Aorta (tissue), 5 donors: ENCODE measurements around the gene ZDHHC4. TPM values are rescaled to one million over a fixed set of nuclear protein-coding genes. Genes with fewer than 3 reads are reported as not detected.

Source experiments
- ATAC-seq: fragments of 200-7000 bp; cut with Tn5 transposase; one replicate; pipeline ENCODE4 v1.9.1; 2022; ENCODE audit warnings: moderate library complexity; ENCODE audit not compliant: low FRiP score
- DNase-seq, 2 donors: peaks; one replicate each; pipeline ENCODE4 v3.0.0-alpha.2; 2020
- H3K27ac ChIP-seq, 2 donors: one replicate each; pipeline ENCODE4 v1.5.1; 2013; ENCODE audit warnings: low read length in 2 of 2, mild to moderate bottlenecking in 2 of 2, moderate library complexity in 2 of 2, control low read depth in 1 of 2, inconsistent platforms in 1 of 2, low read depth in 1 of 2
- H3K27me3 ChIP-seq, 2 donors: one replicate each; pipeline ENCODE4 v1.6.1; 2013; ENCODE audit warnings: control low read depth in 1 of 2, low read length in 1 of 2, mild to moderate bottlenecking in 1 of 2, moderate library complexity in 1 of 2; ENCODE audit not compliant: insufficient read depth in 2 of 2, control insufficient read depth in 1 of 2
- H3K36me3 ChIP-seq, 2 donors: one replicate each; pipeline ENCODE4 v1.6.1; 2013; ENCODE audit warnings: control low read depth in 1 of 2, low read length in 1 of 2, mild to moderate bottlenecking in 1 of 2; ENCODE audit not compliant: insufficient read depth in 2 of 2, control insufficient read depth in 1 of 2
- H3K4me1 ChIP-seq, 2 donors: one replicate each; pipeline ENCODE4 v1.6.1; 2013; ENCODE audit warnings: low read length in 2 of 2, control low read depth in 1 of 2, mild to moderate bottlenecking in 1 of 2, moderate library complexity in 1 of 2; ENCODE audit not compliant: insufficient read depth in 2 of 2, control insufficient read depth in 1 of 2
- H3K4me3 ChIP-seq, 2 donors: one replicate each; pipeline ENCODE4 v1.5.1; 2013; ENCODE audit warnings: low read length in 2 of 2, control low read depth in 1 of 2, mild to moderate bottlenecking in 1 of 2
- H3K9me3 ChIP-seq: one replicate; pipeline ENCODE4 v1.6.1; 2013; ENCODE audit warnings: mild to moderate bottlenecking, low read length; ENCODE audit not compliant: control insufficient read depth
- WGBS, 2 donors: extraction: QIAGEN DNeasy Blood & Tissue Kit; methylation state at CpG; one replicate each; pipeline ENCODE4 v1.1.7; 2013; 5-methylcytosine and 5-hydroxymethylcytosine counted together
- intact Hi-C, 2 donors: fragments of 100-400 bp; cut with DNase I; formaldehyde crosslinking; loops; one replicate each; pipeline versions ENCODE4 v1.14.2 to v1.15.0; 2022
- polyA plus RNA-seq, 2 donors: library from polyadenylated mRNA; stranded (reverse); fragments of 200-250 nt; gene quantifications; one replicate each; pipeline ENCODE4 v1.2.3, GENCODE V29; 2013
- total RNA-seq, 2 donors: library from RNA; stranded (reverse); fragmentation: NEBNext Ultra II Directional; extraction: Animal tissue kit (Norgen Biotek cat#: 25700); gene quantifications; one replicate each; pipeline ENCODE4 v1.2.1, GENCODE V29; 2021
- donor health status: healthy with polysubstance abuse.
- donor health status: Bipolar disorder and iron deficiency.
- donor health status: DM: no; HTN: no; CAD: no.
- donor health status: DM: no; HTN: no; CAD: no.
- donor health status: DM: yes; HTN: yes; CAD: no.

ZDHHC4 gene
- total and polyA plus RNA-seq, 4 donors, result 33.8 to 49.8 (median 42.5) TPM

- 42 to 46% methylated on average over 21 to 22 of the region's 22 CpGs for WGBS, 2 donors
- Histone ChIP-seq H3K4me1 (no peaks in the 10 kb centered on the region), H3K27me3 (no peaks in the 10 kb centered on the region), H3K27ac (peak overlapping the region in 1 of 2 donors; percentile 44), H3K4me3 (peak overlapping the region in 1 of 2 donors; percentile 94), H3K9me3 (no peaks in the 10 kb centered on the region), H3K36me3 (peaks cover 0 to 4% of the 10 kb centered on the region in 2 donors)
- intact Hi-C loops, result no loop called here
- DNase-seq (no peak), ATAC-seq (peak; percentile 11)
Measured at GRCh38 chr7:6589151-6589828, 12.0 kb downstream of the ZDHHC4 start.

GRCh38 chr7:6589829-6590644, 12.8 kb downstream of the ZDHHC4 start, which contains the start of gene INTS15:
Gene INTS15 (plus strand): TSS chr7:6590021. CDS start chr7:6590284, 263 bp downstream.
- no peaks in the 10 kb centered on the region for H3K36me3 ChIP-seq
- H3K27ac ChIP-seq, result peak within 1 kb of the TSS; percentile 12 to 44
- 0% methylated on average over 87 to 107 of the region's 107 CpGs for WGBS, 2 donors
- H3K4me3 ChIP-seq, result peak within 1 kb of the TSS; percentile 43 to 94
- no peaks in the 10 kb centered on the region for H3K9me3 ChIP-seq
- intact Hi-C loops, result no loop called here
- H3K4me1 ChIP-seq, result no peaks in the 10 kb centered on the region
- ATAC-seq, result peak; percentile 95
- no peaks in the 10 kb centered on the region for H3K27me3 ChIP-seq
- DNase-seq, result peak; percentile 80 to 93

GRCh38 chr7:6590645-6591110, 13.4 kb downstream of the ZDHHC4 start:
- Histone ChIP-seq H3K27ac (peak overlapping the region; percentile 11 to 12), H3K36me3 (peaks cover 0 to 1% of the 10 kb centered on the region in 2 donors), H3K4me3 (peak overlapping the region; percentile 43 to 94), H3K4me1 (no peaks in the 10 kb centered on the region), H3K9me3 (no peaks in the 10 kb centered on the region), H3K27me3 (no peaks in the 10 kb centered on the region)
- intact Hi-C loops, result no loop called here
- WGBS, 2 donors, result 6 to 9% methylated on average over 10 of the region's 10 CpGs
- no peak for ATAC-seq
- DNase-seq, result no peak

- intact Hi-C loops, result no loop called here
- no peaks in the 10 kb centered on the region for H3K4me1 ChIP-seq
- no peaks in the 10 kb centered on the region for H3K27me3 ChIP-seq
- no peak overlapping the region for H3K27ac ChIP-seq
- DNase-seq (no peak), ATAC-seq (no peak)
- H3K9me3 ChIP-seq, result no peaks in the 10 kb centered on the region
- peaks cover 0 to 10% of the 10 kb centered on the region in 2 donors for H3K36me3 ChIP-seq
- WGBS, 2 donors, result 92 to 93% methylated on average over 15 of the region's 15 CpGs
- H3K4me3 ChIP-seq, result no peak overlapping the region
Measured at GRCh38 chr7:6600093-6600492, 22.8 kb downstream of the ZDHHC4 start.

GRCh38 chr7:6604458-6604857, 27.2 kb downstream of the ZDHHC4 start:
- H3K36me3 ChIP-seq, result no peaks in the 10 kb centered on the region

GRCh38 chr7:6606866-6607583, 29.8 kb downstream of the ZDHHC4 start:
- intact Hi-C loops, result no loop called here
- H3K36me3 ChIP-seq, result no peaks in the 10 kb centered on the region
- DNase-seq (no peak), ATAC-seq (no peak)
- no peak overlapping the region for H3K4me3 ChIP-seq
- no peak overlapping the region for H3K27ac ChIP-seq
- H3K4me1 ChIP-seq, result no peaks in the 10 kb centered on the region
- no peaks in the 10 kb centered on the region for H3K27me3 ChIP-seq
- WGBS, 2 donors, result 90 to 92% methylated on average over 36 of the region's 36 CpGs
- H3K9me3 ChIP-seq, result no peaks in the 10 kb centered on the region

More at GRCh38 chr7:6604458-6604857, 27.2 kb downstream of the ZDHHC4 start:
- Histone ChIP-seq H3K4me1 (no peaks in the 10 kb centered on the region), H3K9me3 (no peaks in the 10 kb centered on the region), H3K27me3 (no peaks in the 10 kb centered on the region), H3K27ac (no peak overlapping the region), H3K4me3 (no peak overlapping the region)
- ATAC-seq, result no peak
- 81 to 89% methylated on average over 10 of the region's 10 CpGs for WGBS, 2 donors
- no peak for DNase-seq
- intact Hi-C loops, result no loop called here

GRCh38 chr7:6607651-6608051, 30.4 kb downstream of the ZDHHC4 start:
- Histone ChIP-seq H3K36me3 (no peaks in the 10 kb centered on the region), H3K9me3 (no peaks in the 10 kb centered on the region), H3K27me3 (no peaks in the 10 kb centered on the region), H3K27ac (no peak overlapping the region), H3K4me1 (no peaks in the 10 kb centered on the region), H3K4me3 (no peak overlapping the region)
- peak; percentile 20 for ATAC-seq
- DNase-seq, result no peak
- WGBS, 2 donors, result 92% methylated on average over 37 to 38 of the region's 38 CpGs
- intact Hi-C loops, result no loop called here

GRCh38 chr7:6608081-6608480, 30.8 kb downstream of the ZDHHC4 start:
- 83 to 90% methylated on average over 26 to 27 of the region's 27 CpGs for WGBS, 2 donors
- intact Hi-C loops, result no loop called here
- no peak for ATAC-seq

More at GRCh38 chr7:6608081-6608480, 30.8 kb downstream of the ZDHHC4 start:
- H3K36me3 ChIP-seq, result no peaks in the 10 kb centered on the region
- no peak overlapping the region for H3K4me3 ChIP-seq
- H3K9me3 ChIP-seq, result no peaks in the 10 kb centered on the region
- H3K4me1 ChIP-seq, result no peaks in the 10 kb centered on the region
- no peaks in the 10 kb centered on the region for H3K27me3 ChIP-seq
- no peak for DNase-seq
- H3K27ac ChIP-seq, result no peak overlapping the region
